Testis (tissue), 3 donors: ENCODE data around the gene ZC3H4. TPM values are rescaled to one million over a fixed set of nuclear protein-coding genes. Genes with fewer than 3 reads are reported as not detected.

Experiments used
- DNase-seq: peaks from one replicate; pipeline ENCODE4 v3.0.0-alpha.2; 2019
- H3K27ac ChIP-seq, 2 donors: fragments of 200-600 bp; sonication (generic); one replicate each; pipeline ENCODE4 v1.5.1; 2019
- H3K27me3 ChIP-seq: fragments of 200-600 bp; sonication (generic); one replicate; pipeline ENCODE4 v1.5.1; 2019
- H3K36me3 ChIP-seq: fragments of 200-600 bp; sonication (generic); one replicate; pipeline ENCODE4 v1.5.1; 2017; ENCODE audit warnings: low read depth; ENCODE audit errors: missing control alignments
- H3K4me1 ChIP-seq: fragments of 200-600 bp; sonication (generic); one replicate; pipeline ENCODE4 v1.5.1; 2019
- H3K4me3 ChIP-seq, 2 donors: fragments of 200-600 bp; sonication (generic); one replicate each; pipeline ENCODE4 v1.5.1; 2017 to 2019
- H3K9me3 ChIP-seq: fragments of 200-600 bp; sonication (generic); one replicate; pipeline ENCODE4 v1.5.1; 2017
- POLR2A ChIP-seq: fragments of 450-650 bp; IDR thresholded peaks from one replicate; pipeline ENCODE4 v1.6.1; 2017; ENCODE audit warnings: antibody characterized with exemption, mild to moderate bottlenecking, moderate library complexity
- WGBS, 2 donors: methylation state at CpG; one replicate each; pipeline ENCODE4 v1.1.5; 2018; 5-methylcytosine and 5-hydroxymethylcytosine counted together
- intact Hi-C: fragments of 100-400 bp; cut with DNase I; formaldehyde crosslinking; loops from one replicate; pipeline ENCODE4 v1.15.1; 2023; ENCODE audit warnings: low total_unique reads
- polyA plus RNA-seq: library from polyadenylated mRNA; stranded (reverse); fragments of 350-450 nt; fragmentation: Illumina TruSeq; extraction: RNeasy Lipid Tissue Mini Kit (QIAGEN cat#74804); gene quantifications from one replicate; pipeline ENCODE4 v1.2.3, GENCODE V29; 2014; ENCODE audit warnings: low read depth, low replicate concordance; ENCODE audit not compliant: insufficient read depth
- total RNA-seq, 2 donors: library from RNA; depleted of rRNA; stranded (reverse); fragments of >200 nt; gene quantifications; one replicate each; pipeline ENCODE4 v1.2.3, GENCODE V29; 2016
- TF ChIP-seq, protein P1 (sequence below), 3 experiments: fragments of 450-650 bp in 2 of 3; fragments of 200-600 bp in 1 of 3; sonication (generic) in 1 of 3; IDR thresholded peaks; one replicate each; pipeline ENCODE4 v1.5.1; 2016 to 2019; ENCODE audit warnings: antibody characterized with exemption in 3 of 3, mild to moderate bottlenecking in 2 of 3, moderate library complexity in 1 of 3

The ZC3H4 gene
- total and polyA plus RNA-seq, 3 donors from 2014 or later = 25.4 to 47.3 (median 45.2) TPM

DNA sequence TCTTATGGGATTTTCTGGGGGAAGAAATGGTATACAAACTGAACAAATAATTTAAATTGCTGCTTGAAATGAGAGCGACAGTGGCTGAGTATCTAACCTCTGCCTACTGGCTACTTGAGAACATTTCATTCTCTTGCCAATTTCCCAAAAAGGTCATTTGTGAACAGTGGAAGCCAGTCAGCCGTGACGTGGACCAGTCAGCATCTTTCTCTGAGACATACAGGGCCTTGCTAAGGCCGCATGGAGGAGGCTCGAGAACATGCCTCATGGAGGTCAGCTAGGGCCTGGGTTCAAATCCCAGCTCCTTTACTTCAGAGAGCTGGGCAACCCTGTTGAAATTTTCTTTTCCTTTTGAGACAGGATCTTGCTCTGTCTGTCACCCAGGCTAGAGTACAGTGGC is 20.3 kb downstream of the ZC3H4 start:
- no peak for DNase-seq
- no peak for TF ChIP-seq POLR2A
- TF ChIP-seq, protein P1, sequence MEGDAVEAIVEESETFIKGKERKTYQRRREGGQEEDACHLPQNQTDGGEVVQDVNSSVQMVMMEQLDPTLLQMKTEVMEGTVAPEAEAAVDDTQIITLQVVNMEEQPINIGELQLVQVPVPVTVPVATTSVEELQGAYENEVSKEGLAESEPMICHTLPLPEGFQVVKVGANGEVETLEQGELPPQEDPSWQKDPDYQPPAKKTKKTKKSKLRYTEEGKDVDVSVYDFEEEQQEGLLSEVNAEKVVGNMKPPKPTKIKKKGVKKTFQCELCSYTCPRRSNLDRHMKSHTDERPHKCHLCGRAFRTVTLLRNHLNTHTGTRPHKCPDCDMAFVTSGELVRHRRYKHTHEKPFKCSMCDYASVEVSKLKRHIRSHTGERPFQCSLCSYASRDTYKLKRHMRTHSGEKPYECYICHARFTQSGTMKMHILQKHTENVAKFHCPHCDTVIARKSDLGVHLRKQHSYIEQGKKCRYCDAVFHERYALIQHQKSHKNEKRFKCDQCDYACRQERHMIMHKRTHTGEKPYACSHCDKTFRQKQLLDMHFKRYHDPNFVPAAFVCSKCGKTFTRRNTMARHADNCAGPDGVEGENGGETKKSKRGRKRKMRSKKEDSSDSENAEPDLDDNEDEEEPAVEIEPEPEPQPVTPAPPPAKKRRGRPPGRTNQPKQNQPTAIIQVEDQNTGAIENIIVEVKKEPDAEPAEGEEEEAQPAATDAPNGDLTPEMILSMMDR (IDR thresholded peaks at IDR 0.05) = no peak
- no peaks in the 10 kb centered on the region for H3K27me3 ChIP-seq
- H3K9me3 ChIP-seq = no peaks in the 10 kb centered on the region
- no peak overlapping the region for H3K27ac ChIP-seq
- no peak overlapping the region for H3K4me3 ChIP-seq
- intact Hi-C loops = no loop called here
- peaks cover 30% of the 10 kb centered on the region for H3K4me1 ChIP-seq
- 61 to 72% methylated on average over 5 of the region's 5 CpGs for WGBS, 2 donors
- H3K36me3 ChIP-seq = no peaks in the 10 kb centered on the region

DNA sequence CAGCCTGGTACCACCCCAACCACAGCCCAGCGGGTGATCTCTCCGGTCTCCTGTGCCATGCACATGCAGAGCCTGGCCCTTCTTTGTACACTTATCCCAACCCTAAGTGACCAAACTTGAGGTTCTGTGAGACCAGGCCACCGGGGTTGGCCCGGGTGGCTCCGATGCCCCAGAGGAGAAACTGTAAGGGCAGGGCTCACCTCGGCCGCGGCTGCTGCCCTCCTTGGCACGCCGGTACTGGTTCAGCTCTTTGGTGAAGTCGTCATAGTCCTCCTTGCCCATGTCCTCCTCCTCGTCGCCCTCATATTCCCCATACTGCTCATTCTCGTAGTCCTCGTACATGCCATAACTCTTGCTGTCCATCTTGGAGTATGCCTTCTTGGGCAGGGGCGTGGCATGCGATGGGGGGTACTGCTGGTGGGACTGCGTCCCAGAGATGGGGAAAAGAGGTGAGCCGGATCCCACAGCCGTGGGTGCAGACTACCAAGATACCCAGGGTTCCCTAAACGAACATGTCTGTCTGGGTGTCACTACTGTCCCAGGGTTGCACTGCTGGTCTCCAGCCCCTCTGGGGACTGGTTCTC is 23.7 kb downstream of the ZC3H4 start:
- Histone ChIP-seq H3K4me3 (no peak overlapping the region), H3K4me1 (peaks cover under 1% of the 10 kb centered on the region), H3K9me3 (no peaks in the 10 kb centered on the region), H3K27ac (no peak overlapping the region), H3K36me3 (no peaks in the 10 kb centered on the region), H3K27me3 (no peaks in the 10 kb centered on the region)
- TF ChIP-seq, protein P1 (IDR thresholded peaks at IDR 0.05) = no peak
- TF ChIP-seq POLR2A = no peak
- 96% methylated on average over 19 to 21 of the region's 21 CpGs for WGBS, 2 donors
- no peak for DNase-seq
- intact Hi-C loops = no loop called here

DNA sequence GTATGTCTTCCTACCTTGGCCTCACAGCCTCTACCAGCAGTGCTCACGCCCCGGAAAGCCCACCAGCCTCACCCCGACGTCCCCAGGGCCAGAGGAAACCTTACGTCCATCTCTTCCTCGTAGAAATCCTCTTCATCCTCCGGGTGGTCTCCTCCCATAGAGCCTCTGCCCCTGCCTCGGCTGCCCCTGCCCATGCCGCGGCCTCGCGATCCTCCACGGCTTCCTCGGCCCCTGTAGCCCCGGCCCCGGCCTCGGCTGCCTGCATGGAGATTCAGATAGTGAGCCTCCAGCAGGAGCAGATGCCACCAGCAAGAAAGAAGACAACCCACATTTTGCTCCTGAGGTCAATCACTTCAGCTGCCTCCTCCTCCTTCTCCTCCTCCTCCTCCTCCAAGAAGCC is 27.3 kb downstream of the ZC3H4 start:
- intact Hi-C loops = no loop called here
- Histone ChIP-seq H3K4me1 (no peaks in the 10 kb centered on the region), H3K9me3 (no peaks in the 10 kb centered on the region), H3K4me3 (no peak overlapping the region), H3K36me3 (no peaks in the 10 kb centered on the region), H3K27me3 (no peaks in the 10 kb centered on the region), H3K27ac (no peak overlapping the region)
- no peak for TF ChIP-seq POLR2A
- WGBS, 2 donors = 93 to 95% methylated on average over 15 to 17 of the region's 17 CpGs
- no peak for DNase-seq

DNA sequence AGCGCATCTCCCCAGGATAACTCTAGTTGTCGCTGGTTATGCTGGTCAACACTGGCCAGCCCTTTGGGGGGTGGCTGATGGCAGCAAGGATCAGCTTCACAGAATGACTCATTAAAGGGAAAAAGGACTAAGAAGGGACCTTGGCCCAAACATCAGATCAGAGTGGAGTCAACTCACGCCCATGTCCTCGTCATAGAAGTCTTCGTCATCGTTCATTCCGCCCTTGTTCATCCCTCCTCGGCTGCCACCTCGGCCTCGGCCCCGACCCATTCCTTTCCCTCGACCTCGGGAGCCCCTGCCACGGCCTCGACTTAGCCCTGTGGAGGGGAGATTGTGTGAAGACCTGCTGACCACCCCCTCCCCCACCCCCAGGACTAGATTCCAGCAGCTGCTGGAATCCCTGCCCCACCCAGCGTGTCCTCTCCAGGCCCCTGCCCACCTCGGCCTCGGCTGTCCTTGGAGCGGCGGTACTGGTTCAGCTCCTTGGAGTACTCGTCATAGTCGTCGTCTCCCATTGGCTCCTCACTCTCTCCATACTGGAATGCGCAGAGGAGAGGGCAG is 28.6 kb downstream of the ZC3H4 start:
- Histone ChIP-seq H3K36me3 (no peaks in the 10 kb centered on the region), H3K27ac (no peak overlapping the region)

DNA sequence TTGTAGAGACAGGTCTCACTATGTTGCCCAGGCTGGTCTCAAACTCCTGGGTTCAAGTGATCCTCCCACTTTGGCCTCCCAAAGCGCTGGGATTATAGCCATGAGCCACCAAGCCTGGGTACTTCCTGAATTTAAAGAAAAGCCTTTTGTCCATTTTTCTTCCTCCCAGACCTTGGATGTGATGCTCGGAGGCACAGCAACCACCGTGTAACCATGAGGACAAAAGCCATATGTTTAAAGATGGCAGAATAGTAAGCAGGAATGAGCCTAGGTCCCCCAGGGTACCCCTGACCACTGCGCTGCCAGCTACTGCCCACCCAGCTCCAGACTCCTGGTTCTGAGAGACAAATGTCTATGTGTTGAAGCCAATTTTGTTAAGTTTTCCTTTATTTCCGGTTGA is 31.1 kb downstream of the ZC3H4 start:
- DNase-seq = no peak
- Histone ChIP-seq H3K4me3 (no peak overlapping the region), H3K4me1 (peaks cover 4% of the 10 kb centered on the region), H3K9me3 (no peaks in the 10 kb centered on the region), H3K36me3 (no peaks in the 10 kb centered on the region), H3K27me3 (no peaks in the 10 kb centered on the region), H3K27ac (no peak overlapping the region)
- TF ChIP-seq, protein P1 (IDR thresholded peaks at IDR 0.05) = no peak
- TF ChIP-seq POLR2A = no peak
- intact Hi-C loops = no loop called here
- 93 to 99% methylated on average over 5 of the region's 5 CpGs for WGBS, 2 donors

More for the DNA sequence above, 28.6 kb downstream of the ZC3H4 start:
- intact Hi-C loops = no loop called here
- DNase-seq = no peak
- no peaks in the 10 kb centered on the region for H3K27me3 ChIP-seq
- H3K9me3 ChIP-seq = no peaks in the 10 kb centered on the region
- no peaks in the 10 kb centered on the region for H3K4me1 ChIP-seq
- TF ChIP-seq, protein P1 (IDR thresholded peaks at IDR 0.05) = no peak
- TF ChIP-seq POLR2A = no peak
- 89 to 93% methylated on average over 24 of the region's 24 CpGs for WGBS, 2 donors
- no peak overlapping the region for H3K4me3 ChIP-seq
